ENCODE measurements around the gene MMP2. TPM values are rescaled to one million over a fixed set of nuclear protein-coding genes. Genes with fewer than 3 reads are reported as not detected.
A peak's percentile ranks its signal among the peaks of the same experiment; 100 is the strongest.

MMP2 gene
- total and polyA plus RNA-seq, 2 experiments from 2014 or later, result 128 to 196 TPM

DNA sequence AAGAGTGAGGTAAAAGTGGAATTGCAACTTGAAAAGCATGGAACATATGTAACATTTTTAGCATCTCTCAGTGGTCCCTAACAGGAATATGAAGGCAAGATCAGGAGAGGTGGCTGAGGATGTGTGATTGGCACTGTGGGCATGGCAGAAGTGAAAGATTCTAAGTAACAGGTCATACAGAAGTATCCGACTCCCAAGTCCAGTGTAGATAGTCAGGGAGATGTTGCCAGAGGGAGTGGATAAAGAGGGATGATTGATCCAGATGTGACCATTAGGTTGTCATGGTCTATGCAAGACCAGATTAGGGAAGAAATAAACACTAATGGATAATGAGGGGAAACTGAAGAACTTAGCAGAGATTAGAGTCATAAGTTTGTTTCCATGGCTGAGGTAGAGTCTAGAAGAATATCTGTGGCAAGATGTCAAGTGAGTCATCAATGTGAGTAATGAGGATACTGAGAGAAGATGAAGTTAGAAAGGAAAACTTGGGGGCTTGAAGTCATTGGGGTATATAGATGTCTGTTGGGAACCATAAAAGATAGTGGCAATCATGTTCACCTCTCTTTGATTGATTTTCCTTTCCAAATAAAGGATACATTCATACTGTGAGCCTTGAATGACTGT is 63.6 kb downstream of the MMP2 start:
- 93% methylated on average over 1 of the region's 1 CpG for WGBS (ENCODE audit: low lambda C conversion rate, missing lambda C conversion rate)
- Histone ChIP-seq H3K27me3 (no peaks in the 10 kb centered on the region), H4K20me1 (ENCODE audit: insufficient read depth, poor library complexity, severe bottlenecking) (no peaks in the 10 kb centered on the region), H3K79me2 (no peaks in the 10 kb centered on the region), H3K4me3 (no peak overlapping the region), H3K36me3 (replicated peaks; ENCODE audit: insufficient read depth, low read depth) (no peaks in the 10 kb centered on the region), H3K27ac (no peak overlapping the region), H3K4me2 (no peak overlapping the region), H2AFZ (no peak overlapping the region), H3K4me1 (ENCODE audit: insufficient read depth) (no peaks in the 10 kb centered on the region), H3K9me3 (ENCODE audit: low read depth) (no peaks in the 10 kb centered on the region), H3K9me2 (replicated peaks; ENCODE audit: insufficient read depth) (no peaks in the 10 kb centered on the region)
- DNase-seq (ENCODE audit: low spot score), result no peak
- TF ChIP-seq, protein P1, sequence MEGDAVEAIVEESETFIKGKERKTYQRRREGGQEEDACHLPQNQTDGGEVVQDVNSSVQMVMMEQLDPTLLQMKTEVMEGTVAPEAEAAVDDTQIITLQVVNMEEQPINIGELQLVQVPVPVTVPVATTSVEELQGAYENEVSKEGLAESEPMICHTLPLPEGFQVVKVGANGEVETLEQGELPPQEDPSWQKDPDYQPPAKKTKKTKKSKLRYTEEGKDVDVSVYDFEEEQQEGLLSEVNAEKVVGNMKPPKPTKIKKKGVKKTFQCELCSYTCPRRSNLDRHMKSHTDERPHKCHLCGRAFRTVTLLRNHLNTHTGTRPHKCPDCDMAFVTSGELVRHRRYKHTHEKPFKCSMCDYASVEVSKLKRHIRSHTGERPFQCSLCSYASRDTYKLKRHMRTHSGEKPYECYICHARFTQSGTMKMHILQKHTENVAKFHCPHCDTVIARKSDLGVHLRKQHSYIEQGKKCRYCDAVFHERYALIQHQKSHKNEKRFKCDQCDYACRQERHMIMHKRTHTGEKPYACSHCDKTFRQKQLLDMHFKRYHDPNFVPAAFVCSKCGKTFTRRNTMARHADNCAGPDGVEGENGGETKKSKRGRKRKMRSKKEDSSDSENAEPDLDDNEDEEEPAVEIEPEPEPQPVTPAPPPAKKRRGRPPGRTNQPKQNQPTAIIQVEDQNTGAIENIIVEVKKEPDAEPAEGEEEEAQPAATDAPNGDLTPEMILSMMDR (IDR thresholded peaks at IDR 0.05; ENCODE audit: poor library complexity), result no peak
- TF ChIP-seq EZH2phosphoT487 (IDR thresholded peaks at IDR 0.05; ENCODE audit: low read depth, severe bottlenecking, unreplicated experiment) (no peak), EZH2 (IDR thresholded peaks at IDR 0.05; ENCODE audit: borderline replicate concordance) (no peak)

DNA sequence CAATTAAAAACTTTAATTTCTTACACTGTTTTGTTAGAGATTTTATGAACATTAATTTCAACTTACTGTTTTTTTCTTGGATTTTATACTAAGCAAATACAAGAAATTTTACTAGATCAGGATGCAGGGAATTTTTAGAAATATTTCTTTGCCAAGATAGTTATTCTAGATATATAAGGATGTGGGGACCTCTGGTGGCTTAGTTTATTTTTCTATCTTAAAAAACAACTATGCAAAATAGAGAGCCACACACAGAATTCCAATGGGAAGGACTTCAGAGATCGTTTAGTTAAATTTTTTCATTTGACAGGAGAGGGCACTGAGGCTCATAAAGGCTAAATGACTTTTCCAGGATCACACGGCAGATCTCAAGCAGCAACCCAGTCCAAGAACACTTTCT is 64.5 kb downstream of the MMP2 start:
- Histone ChIP-seq H3K4me1 (ENCODE audit: insufficient read depth) (no peaks in the 10 kb centered on the region), H3K36me3 (replicated peaks; ENCODE audit: insufficient read depth, low read depth) (no peaks in the 10 kb centered on the region), H3K9me3 (ENCODE audit: low read depth) (no peaks in the 10 kb centered on the region), H3K27me3 (no peaks in the 10 kb centered on the region), H2AFZ (no peak overlapping the region), H3K4me3 (no peak overlapping the region), H3K4me2 (no peak overlapping the region), H3K79me2 (no peaks in the 10 kb centered on the region), H3K27ac (no peak overlapping the region), H4K20me1 (ENCODE audit: insufficient read depth, poor library complexity, severe bottlenecking) (no peaks in the 10 kb centered on the region), H3K9me2 (replicated peaks; ENCODE audit: insufficient read depth) (no peaks in the 10 kb centered on the region)
- TF ChIP-seq, protein P1 (IDR thresholded peaks at IDR 0.05; ENCODE audit: poor library complexity), result peak; percentile 58
- no peak for TF ChIP-seq EZH2phosphoT487 (IDR thresholded peaks at IDR 0.05; ENCODE audit: low read depth, severe bottlenecking, unreplicated experiment)
- peak; percentile 44 for DNase-seq (ENCODE audit: low spot score)
- 42% methylated on average over 2 of the region's 2 CpGs for WGBS (ENCODE audit: low lambda C conversion rate, missing lambda C conversion rate)

DNA sequence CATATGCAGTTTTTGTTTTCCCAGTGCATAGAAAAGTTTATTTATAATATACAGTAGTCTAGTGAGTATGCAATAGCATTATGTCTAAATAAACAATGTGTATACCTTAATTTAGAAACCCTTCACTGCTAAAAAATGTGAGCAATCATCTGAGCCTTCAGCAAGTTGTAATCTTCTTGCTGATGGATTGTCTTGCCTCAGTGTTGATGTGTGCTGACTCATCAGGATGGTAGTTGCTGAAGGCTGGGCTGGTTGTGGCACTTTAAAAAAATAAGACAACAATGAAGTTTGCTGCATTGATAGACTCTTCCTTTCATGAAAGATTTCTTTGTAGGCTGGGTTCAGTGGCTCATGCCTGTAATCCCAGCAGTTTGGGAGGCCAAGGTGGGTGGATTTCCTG is 73.6 kb downstream of the MMP2 start:
- no peak overlapping the region for H3K4me2 ChIP-seq

More for the DNA sequence above, 73.6 kb downstream of the MMP2 start:
- Histone ChIP-seq H3K27ac (no peak overlapping the region), H3K9me2 (replicated peaks; ENCODE audit: insufficient read depth) (no peaks in the 10 kb centered on the region), H3K27me3 (no peaks in the 10 kb centered on the region), H3K4me3 (no peak overlapping the region), H3K9me3 (ENCODE audit: low read depth) (no peaks in the 10 kb centered on the region), H4K20me1 (ENCODE audit: insufficient read depth, poor library complexity, severe bottlenecking) (no peaks in the 10 kb centered on the region), H3K4me1 (ENCODE audit: insufficient read depth) (no peaks in the 10 kb centered on the region), H3K36me3 (replicated peaks; ENCODE audit: insufficient read depth, low read depth) (no peaks in the 10 kb centered on the region), H3K79me2 (no peaks in the 10 kb centered on the region), H2AFZ (no peak overlapping the region)
- peak; percentile 22 for DNase-seq (ENCODE audit: low spot score)
- TF ChIP-seq, protein P1 (IDR thresholded peaks at IDR 0.05; ENCODE audit: poor library complexity), result no peak
- TF ChIP-seq EZH2phosphoT487 (IDR thresholded peaks at IDR 0.05; ENCODE audit: low read depth, severe bottlenecking, unreplicated experiment) (no peak), EZH2 (IDR thresholded peaks at IDR 0.05; ENCODE audit: borderline replicate concordance) (no peak)
